Measurements from ENCODE around the gene APOH.

The APOH gene

GRCh38 chr17:66187718-66188117, 41.5 kb downstream of the APOH start:
- H3K9ac ChIP-seq (ENCODE audit: low read length): no peak overlapping the region
- no peak overlapping the region for H3K4me3 ChIP-seq (ENCODE audit: low read length)
- no peak for DNase-seq
- H3K23ac ChIP-seq (ENCODE audit: low read length): no peak overlapping the region
- H2BK120ac ChIP-seq (ENCODE audit: low read depth, low read length): no peak overlapping the region
- H3K27ac ChIP-seq (ENCODE audit: low read depth, low read length): no peak overlapping the region
- no peak overlapping the region for H3K4me2 ChIP-seq (ENCODE audit: low read length)
- H3K4me1 ChIP-seq (ENCODE audit: control insufficient read depth, low read depth, low read length): no peaks in the 10 kb centered on the region
- H3K36me3 ChIP-seq (ENCODE audit: control insufficient read depth, insufficient read depth, low read length): no peaks in the 10 kb centered on the region
- H3K4ac ChIP-seq (ENCODE audit: low read depth, low read length): no peak overlapping the region
- no peaks in the 10 kb centered on the region for H3K79me1 ChIP-seq (ENCODE audit: low read length)
- no peak overlapping the region for H2BK15ac ChIP-seq (replicated peaks; ENCODE audit: low read depth)
- H3K18ac ChIP-seq (ENCODE audit: low read length): no peak overlapping the region
- no peak overlapping the region for H3K56ac ChIP-seq (ENCODE audit: low read length)
- no CpG with 5 or more reads among the region's 2 CpGs for WGBS (ENCODE audit: extremely low coverage, insufficient coverage, low lambda C conversion rate)
- no peak overlapping the region for H4K8ac ChIP-seq (ENCODE audit: low read depth, low read length)
- H2AK5ac ChIP-seq (ENCODE audit: low read length): no peak overlapping the region
- no peak overlapping the region for H4K5ac ChIP-seq (ENCODE audit: low read length)
- no peaks in the 10 kb centered on the region for H3K79me2 ChIP-seq (ENCODE audit: control insufficient read depth, insufficient read depth, low read length)
- H3K27me3 ChIP-seq (ENCODE audit: insufficient read depth, low read length, poor library complexity): no peaks in the 10 kb centered on the region
- no peak overlapping the region for H2BK5ac ChIP-seq (ENCODE audit: low read length)

DNA sequence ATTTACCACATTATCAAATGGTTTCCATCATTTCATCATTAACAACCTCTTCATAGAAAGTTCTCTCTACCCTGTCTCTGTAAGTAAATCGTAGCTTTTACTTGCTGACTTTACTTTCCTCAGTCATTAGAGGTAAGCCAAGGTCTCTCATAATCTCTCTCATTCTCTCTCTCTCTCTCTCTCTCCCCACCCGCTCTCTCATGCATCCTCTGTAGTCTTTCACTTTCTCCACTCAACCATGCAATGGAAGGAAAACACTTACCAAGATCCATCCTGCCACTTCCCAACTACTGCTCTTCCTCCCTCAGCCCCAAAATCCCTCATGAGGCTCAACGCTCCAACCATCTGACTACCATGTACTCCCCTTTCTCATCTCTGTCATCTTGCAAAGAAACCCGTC, 43.4 kb downstream of the APOH start:
- no peak overlapping the region for H4K8ac ChIP-seq (ENCODE audit: low read depth, low read length)
- no peak for DNase-seq
- H2AK5ac ChIP-seq (ENCODE audit: low read length): no peak overlapping the region
- H4K5ac ChIP-seq (ENCODE audit: low read length): no peak overlapping the region
- H3K18ac ChIP-seq (ENCODE audit: low read length): no peak overlapping the region
- no peak overlapping the region for H2BK5ac ChIP-seq (ENCODE audit: low read length)
- no peak overlapping the region for H3K56ac ChIP-seq (ENCODE audit: low read length)
- H3K9ac ChIP-seq (ENCODE audit: low read length): no peak overlapping the region
- no peak overlapping the region for H3K27ac ChIP-seq (ENCODE audit: low read depth, low read length)
- no peak overlapping the region for H2BK120ac ChIP-seq (ENCODE audit: low read depth, low read length)
- no peak overlapping the region for H3K4me2 ChIP-seq (ENCODE audit: low read length)
- no peak overlapping the region for H3K4ac ChIP-seq (ENCODE audit: low read depth, low read length)
- H3K79me1 ChIP-seq (ENCODE audit: low read length): no peaks in the 10 kb centered on the region
- H3K23ac ChIP-seq (ENCODE audit: low read length): no peak overlapping the region
- H3K36me3 ChIP-seq (ENCODE audit: control insufficient read depth, insufficient read depth, low read length): no peaks in the 10 kb centered on the region
- no CpG with 5 or more reads among the region's 4 CpGs for WGBS (ENCODE audit: extremely low coverage, insufficient coverage, low lambda C conversion rate)
- H3K27me3 ChIP-seq (ENCODE audit: insufficient read depth, low read length, poor library complexity): no peaks in the 10 kb centered on the region
- H3K79me2 ChIP-seq (ENCODE audit: control insufficient read depth, insufficient read depth, low read length): no peaks in the 10 kb centered on the region
- H3K4me3 ChIP-seq (ENCODE audit: low read length): no peak overlapping the region
- no peaks in the 10 kb centered on the region for H3K4me1 ChIP-seq (ENCODE audit: control insufficient read depth, low read depth, low read length)
- no peak overlapping the region for H2BK15ac ChIP-seq (replicated peaks; ENCODE audit: low read depth)

GRCh38 chr17:66184392-66184791, 44.8 kb downstream of the APOH start:
- H3K4ac ChIP-seq (ENCODE audit: low read depth, low read length): no peak overlapping the region
- no peak overlapping the region for H3K4me2 ChIP-seq (ENCODE audit: low read length)
- H2AK5ac ChIP-seq (ENCODE audit: low read length): no peak overlapping the region
- no peaks in the 10 kb centered on the region for H3K79me1 ChIP-seq (ENCODE audit: low read length)
- no peaks in the 10 kb centered on the region for H3K27me3 ChIP-seq (ENCODE audit: insufficient read depth, low read length, poor library complexity)
- no CpG with 5 or more reads among the region's 1 CpG for WGBS (ENCODE audit: extremely low coverage, insufficient coverage, low lambda C conversion rate)
- H4K5ac ChIP-seq (ENCODE audit: low read length): no peak overlapping the region
- H3K56ac ChIP-seq (ENCODE audit: low read length): no peak overlapping the region
- H3K27ac ChIP-seq (ENCODE audit: low read depth, low read length): no peak overlapping the region
- DNase-seq: no peak
- no peak overlapping the region for H3K18ac ChIP-seq (ENCODE audit: low read length)
- H3K23ac ChIP-seq (ENCODE audit: low read length): no peak overlapping the region
- no peaks in the 10 kb centered on the region for H3K4me1 ChIP-seq (ENCODE audit: control insufficient read depth, low read depth, low read length)
- H4K8ac ChIP-seq (ENCODE audit: low read depth, low read length): no peak overlapping the region
- no peak overlapping the region for H3K9ac ChIP-seq (ENCODE audit: low read length)
- H2BK15ac ChIP-seq (replicated peaks; ENCODE audit: low read depth): no peak overlapping the region
- no peak overlapping the region for H2BK5ac ChIP-seq (ENCODE audit: low read length)
- no peaks in the 10 kb centered on the region for H3K79me2 ChIP-seq (ENCODE audit: control insufficient read depth, insufficient read depth, low read length)
- no peak overlapping the region for H2BK120ac ChIP-seq (ENCODE audit: low read depth, low read length)
- H3K36me3 ChIP-seq (ENCODE audit: control insufficient read depth, insufficient read depth, low read length): no peaks in the 10 kb centered on the region
- no peak overlapping the region for H3K4me3 ChIP-seq (ENCODE audit: low read length)

- Histone ChIP-seq H3K4me1 (ENCODE audit: control insufficient read depth, low read depth, low read length) (no peaks in the 10 kb centered on the region), H4K5ac (ENCODE audit: low read length) (no peak overlapping the region), H3K23ac (ENCODE audit: low read length) (no peak overlapping the region), H3K79me1 (ENCODE audit: low read length) (no peaks in the 10 kb centered on the region), H3K56ac (ENCODE audit: low read length) (no peak overlapping the region), H3K4me2 (ENCODE audit: low read length) (no peak overlapping the region), H3K27ac (ENCODE audit: low read depth, low read length) (no peak overlapping the region), H3K36me3 (ENCODE audit: control insufficient read depth, insufficient read depth, low read length) (no peaks in the 10 kb centered on the region), H3K18ac (ENCODE audit: low read length) (no peak overlapping the region), H3K27me3 (ENCODE audit: insufficient read depth, low read length, poor library complexity) (no peaks in the 10 kb centered on the region), H3K4me3 (ENCODE audit: low read length) (no peak overlapping the region), H2BK15ac (replicated peaks; ENCODE audit: low read depth) (no peak overlapping the region), H4K8ac (ENCODE audit: low read depth, low read length) (no peak overlapping the region), H3K79me2 (ENCODE audit: control insufficient read depth, insufficient read depth, low read length) (no peaks in the 10 kb centered on the region), H3K4ac (ENCODE audit: low read depth, low read length) (no peak overlapping the region), H2BK5ac (ENCODE audit: low read length) (no peak overlapping the region), H2BK120ac (ENCODE audit: low read depth, low read length) (no peak overlapping the region), H2AK5ac (ENCODE audit: low read length) (no peak overlapping the region), H3K9ac (ENCODE audit: low read length) (no peak overlapping the region)
- no peak for DNase-seq
Measured at GRCh38 chr17:66183529-66183928, 45.7 kb downstream of the APOH start.

- Histone ChIP-seq H2BK120ac (ENCODE audit: low read depth, low read length) (no peak overlapping the region), H4K5ac (ENCODE audit: low read length) (no peak overlapping the region), H3K36me3 (ENCODE audit: control insufficient read depth, insufficient read depth, low read length) (no peaks in the 10 kb centered on the region), H3K4ac (ENCODE audit: low read depth, low read length) (no peak overlapping the region), H2AK5ac (ENCODE audit: low read length) (no peak overlapping the region), H3K79me1 (ENCODE audit: low read length) (no peaks in the 10 kb centered on the region), H3K4me3 (ENCODE audit: low read length) (no peak overlapping the region), H2BK5ac (ENCODE audit: low read length) (no peak overlapping the region), H3K4me2 (ENCODE audit: low read length) (no peak overlapping the region), H3K79me2 (ENCODE audit: control insufficient read depth, insufficient read depth, low read length) (no peaks in the 10 kb centered on the region), H3K18ac (ENCODE audit: low read length) (no peak overlapping the region), H3K23ac (ENCODE audit: low read length) (no peak overlapping the region), H3K27ac (ENCODE audit: low read depth, low read length) (no peak overlapping the region), H3K9ac (ENCODE audit: low read length) (no peak overlapping the region), H3K4me1 (ENCODE audit: control insufficient read depth, low read depth, low read length) (no peaks in the 10 kb centered on the region), H3K27me3 (ENCODE audit: insufficient read depth, low read length, poor library complexity) (no peaks in the 10 kb centered on the region), H4K8ac (ENCODE audit: low read depth, low read length) (no peak overlapping the region), H2BK15ac (replicated peaks; ENCODE audit: low read depth) (no peak overlapping the region), H3K56ac (ENCODE audit: low read length) (no peak overlapping the region)
- WGBS (ENCODE audit: extremely low coverage, insufficient coverage, low lambda C conversion rate): no CpG with 5 or more reads among the region's 4 CpGs
- DNase-seq: no peak
Measured at GRCh38 chr17:66178642-66179041, 50.6 kb downstream of the APOH start.

DNA sequence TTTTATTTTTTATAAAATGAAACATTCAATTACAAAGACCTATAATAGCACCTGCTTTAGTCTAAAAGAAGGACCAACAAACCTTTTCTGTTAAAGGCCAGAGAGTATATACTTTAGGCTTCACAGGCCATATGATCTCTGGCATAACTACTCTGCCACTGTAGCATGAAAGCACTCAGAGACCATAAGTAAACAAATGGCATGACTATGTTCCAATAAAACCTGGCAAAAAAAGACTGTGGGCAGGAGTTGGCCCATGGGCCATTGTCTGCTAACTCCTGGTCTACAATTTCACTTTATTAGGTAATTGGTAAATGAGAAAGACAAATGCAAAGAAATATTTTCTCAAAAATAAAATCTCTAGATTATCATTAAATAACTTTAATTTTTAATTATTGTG, 52.2 kb downstream of the APOH start:
- H2BK15ac ChIP-seq (replicated peaks; ENCODE audit: low read depth): no peak overlapping the region
- no peak overlapping the region for H3K27ac ChIP-seq (ENCODE audit: low read depth, low read length)
- no peak overlapping the region for H3K4ac ChIP-seq (ENCODE audit: low read depth, low read length)
- H4K5ac ChIP-seq (ENCODE audit: low read length): no peak overlapping the region
- no peaks in the 10 kb centered on the region for H3K79me1 ChIP-seq (ENCODE audit: low read length)
- H2BK120ac ChIP-seq (ENCODE audit: low read depth, low read length): no peak overlapping the region
- no peak overlapping the region for H3K4me2 ChIP-seq (ENCODE audit: low read length)
- no peak for DNase-seq
- no peak overlapping the region for H2AK5ac ChIP-seq (ENCODE audit: low read length)
- no peak overlapping the region for H3K9ac ChIP-seq (ENCODE audit: low read length)
- H3K4me1 ChIP-seq (ENCODE audit: control insufficient read depth, low read depth, low read length): no peaks in the 10 kb centered on the region
- H3K36me3 ChIP-seq (ENCODE audit: control insufficient read depth, insufficient read depth, low read length): no peaks in the 10 kb centered on the region
- no peaks in the 10 kb centered on the region for H3K79me2 ChIP-seq (ENCODE audit: control insufficient read depth, insufficient read depth, low read length)
- no peak overlapping the region for H3K23ac ChIP-seq (ENCODE audit: low read length)
- H3K18ac ChIP-seq (ENCODE audit: low read length): no peak overlapping the region
- H4K8ac ChIP-seq (ENCODE audit: low read depth, low read length): no peak overlapping the region
- H2BK5ac ChIP-seq (ENCODE audit: low read length): no peak overlapping the region
- H3K4me3 ChIP-seq (ENCODE audit: low read length): no peak overlapping the region
- H3K56ac ChIP-seq (ENCODE audit: low read length): no peak overlapping the region
- H3K27me3 ChIP-seq (ENCODE audit: insufficient read depth, low read length, poor library complexity): no peaks in the 10 kb centered on the region
